HG02798 (cell line): Measurements from ENCODE around the gene ORM2.
"Not testable (repeated sequence)": the region's sequence is repeated elsewhere in the genome, so short reads cannot be mapped to it uniquely, and the experiment has no call there.

Experiments used
- ATAC-seq: cut with Tn5 transposase; IDR thresholded peaks from one replicate; pipeline ENCODE4 v1.9.1; 2021; ENCODE audit warnings: mild to moderate bottlenecking; ENCODE audit not compliant: unreplicated experiment, poor library complexity

ORM2 gene

DNA sequence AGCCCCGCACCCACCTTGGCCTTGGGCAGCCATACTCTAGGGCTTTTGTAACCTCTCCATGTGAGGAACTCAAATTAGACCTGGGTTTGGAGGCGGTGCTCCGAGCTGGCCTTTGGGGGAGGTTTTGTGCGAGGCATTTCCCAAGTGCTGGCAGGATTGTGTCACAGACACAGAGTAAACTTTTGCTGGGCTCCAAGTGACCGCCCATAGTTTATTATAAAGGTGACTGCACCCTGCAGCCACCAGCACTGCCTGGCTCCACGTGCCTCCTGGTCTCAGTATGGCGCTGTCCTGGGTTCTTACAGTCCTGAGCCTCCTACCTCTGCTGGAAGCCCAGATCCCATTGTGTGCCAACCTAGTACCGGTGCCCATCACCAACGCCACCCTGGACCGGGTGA lies at the start of gene ORM2:
Gene ORM2 (plus strand): TSS at position 245 of the 398 bp plus-strand sequence. CDS start 36 bp downstream, at position 281.
- ATAC-seq = not testable (repeated sequence)

DNA sequence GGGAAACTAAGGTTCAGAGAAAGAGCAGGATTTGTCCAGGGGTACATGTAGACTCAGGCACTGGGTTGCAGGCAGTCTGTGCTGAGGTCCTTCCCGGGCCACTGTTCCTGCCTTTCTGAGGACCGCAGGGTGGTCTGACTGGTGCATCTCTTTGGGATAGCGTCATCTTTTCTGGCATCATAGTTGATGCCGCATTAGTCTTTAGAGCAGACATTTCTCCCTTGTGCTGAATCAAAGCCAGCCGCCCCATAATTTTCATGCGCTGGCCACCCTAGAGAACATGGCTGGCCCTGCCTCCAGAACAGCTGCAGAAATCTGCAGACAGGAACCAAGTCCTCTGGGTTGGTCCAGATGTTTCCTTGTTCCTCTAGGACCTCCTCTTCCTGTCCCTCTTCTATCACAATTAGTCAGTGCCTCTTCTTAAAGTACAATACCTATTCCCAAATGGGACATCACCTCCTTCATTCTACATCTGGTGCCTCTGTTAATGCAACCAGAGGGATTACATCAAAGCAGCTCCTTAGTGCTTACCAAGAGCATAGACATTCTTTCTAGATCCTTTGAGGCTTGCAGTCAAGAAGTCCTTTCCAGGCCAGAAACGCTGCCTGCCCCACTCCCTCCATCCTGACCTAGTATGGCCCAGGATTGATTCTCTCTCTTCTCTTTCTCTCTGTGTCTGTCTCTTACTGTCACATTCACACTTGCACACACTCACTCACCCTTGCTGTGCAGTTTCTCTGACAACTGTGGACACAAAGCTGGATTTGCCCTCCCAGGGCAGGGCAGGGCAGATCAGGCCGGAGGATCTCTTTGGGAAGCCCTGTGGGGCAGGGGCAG lies 48.8 kb upstream of the ORM2 start:
- no peak for ATAC-seq

DNA sequence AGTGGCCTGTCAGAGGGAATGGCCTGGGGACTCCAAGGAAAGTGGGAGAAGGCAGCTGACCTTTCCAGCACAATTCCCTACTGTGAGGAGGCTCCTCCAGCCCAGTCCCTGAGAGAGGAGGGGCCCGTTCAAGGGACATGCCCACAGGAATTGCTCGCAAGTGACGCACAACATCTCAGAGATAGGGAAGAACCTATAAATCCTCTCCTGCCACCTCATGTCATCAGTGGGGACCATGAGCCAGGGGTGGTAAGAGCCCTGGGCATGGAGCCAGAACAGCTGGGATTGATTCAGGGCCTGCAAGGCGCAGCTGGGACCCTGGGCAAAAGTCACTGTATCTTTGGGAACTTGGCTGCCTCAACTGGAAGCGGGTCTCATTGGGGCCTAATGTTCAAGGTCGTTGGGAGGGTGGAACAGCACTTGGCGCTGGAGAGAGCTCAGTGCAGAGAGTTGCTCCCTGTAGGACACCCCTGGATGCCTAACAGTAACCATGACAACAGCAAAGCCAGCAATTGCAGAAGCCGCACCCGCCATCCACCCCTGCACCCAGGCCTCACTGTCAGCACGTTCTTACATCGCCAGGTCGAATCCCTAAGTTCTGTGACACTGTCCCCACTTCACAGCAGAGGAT lies 48.1 kb upstream of the ORM2 start:
- no peak for ATAC-seq

DNA sequence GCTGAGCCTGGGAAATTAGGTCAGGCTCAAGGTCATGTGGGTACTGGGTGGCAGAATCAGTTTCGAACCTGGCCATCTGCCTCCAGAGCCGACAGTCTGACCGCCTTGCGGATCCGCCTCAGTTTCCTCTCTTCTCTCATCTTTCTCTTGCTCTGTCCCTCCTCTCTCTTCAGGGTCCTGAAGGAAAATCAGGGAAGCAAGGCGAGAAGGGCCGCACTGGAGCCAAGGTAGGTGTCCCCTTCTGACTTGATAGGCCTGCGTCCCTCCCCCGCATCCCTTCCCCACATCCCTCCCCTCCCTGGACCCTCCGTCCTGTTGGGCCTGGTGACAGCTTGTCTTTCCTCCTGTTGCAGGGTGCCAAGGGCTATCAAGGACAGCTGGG lies 47.6 kb upstream of the ORM2 start:
- ATAC-seq = no peak

DNA sequence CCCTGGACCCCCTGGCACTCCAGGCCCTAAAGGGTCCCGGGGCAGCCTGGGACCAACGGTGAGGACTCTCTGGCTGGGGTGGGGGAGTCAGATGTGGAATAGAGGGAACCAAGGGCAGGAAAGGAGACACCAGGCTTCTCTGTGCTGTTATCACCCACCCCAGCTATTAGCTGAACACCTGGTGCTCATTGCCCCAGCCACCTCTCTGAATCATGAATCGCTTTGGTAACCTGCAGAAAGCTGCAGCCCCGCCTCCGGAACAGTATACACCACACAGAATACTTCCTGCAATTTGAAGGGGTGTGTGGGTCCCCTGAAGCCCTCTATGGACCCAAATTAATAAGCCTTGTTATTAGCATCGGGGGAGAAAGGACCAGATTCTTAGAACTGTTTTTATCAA lies 47.2 kb upstream of the ORM2 start:
- no peak for ATAC-seq

DNA sequence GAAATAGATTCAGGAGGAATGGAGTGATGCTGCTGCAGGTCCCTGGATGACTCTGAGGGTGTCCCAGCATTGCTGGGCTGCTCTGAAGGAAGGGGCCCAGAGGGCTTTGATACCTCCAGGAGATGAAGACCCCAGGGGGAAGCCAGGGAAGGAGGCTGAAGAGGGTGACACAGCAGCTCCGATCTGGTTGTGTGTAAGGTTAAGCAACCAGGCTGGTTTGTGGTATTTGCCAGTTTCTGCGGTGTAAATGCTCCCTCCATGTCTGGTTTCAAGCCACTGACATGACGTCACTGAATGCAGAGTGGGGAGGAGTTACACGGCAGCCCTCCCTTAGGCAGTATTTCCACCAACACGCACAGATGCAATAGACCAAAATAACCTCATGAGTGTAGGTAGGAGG lies 46.7 kb upstream of the ORM2 start:
- peak; percentile 45 for ATAC-seq

DNA sequence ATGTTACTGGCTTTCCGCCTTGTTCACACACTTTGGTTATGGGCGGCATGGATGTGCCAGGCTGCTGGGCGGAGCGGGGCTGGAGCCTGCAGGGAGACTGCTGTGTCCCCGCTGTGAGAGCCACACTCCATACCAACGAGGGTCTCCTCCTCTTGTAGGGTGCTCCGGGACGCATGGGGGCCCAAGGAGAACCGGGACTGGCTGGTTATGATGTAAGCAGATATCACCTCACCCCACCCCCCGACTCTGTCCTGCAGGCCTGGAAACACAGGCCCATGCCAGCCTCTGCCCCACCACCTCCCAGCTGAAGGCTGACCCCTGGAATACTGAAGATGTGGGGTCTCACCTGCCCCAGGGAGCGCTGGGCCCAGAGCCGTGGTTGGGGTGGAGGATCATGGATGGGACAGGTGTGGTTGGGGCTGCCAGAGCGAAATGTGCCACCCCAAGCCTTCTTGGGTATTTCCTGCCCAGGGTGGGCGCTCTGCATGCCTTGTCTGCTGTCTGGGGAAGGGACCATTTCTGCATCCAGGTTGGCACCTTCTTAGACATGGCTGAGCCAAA lies 46.0 kb upstream of the ORM2 start:
- ATAC-seq = no peak

DNA sequence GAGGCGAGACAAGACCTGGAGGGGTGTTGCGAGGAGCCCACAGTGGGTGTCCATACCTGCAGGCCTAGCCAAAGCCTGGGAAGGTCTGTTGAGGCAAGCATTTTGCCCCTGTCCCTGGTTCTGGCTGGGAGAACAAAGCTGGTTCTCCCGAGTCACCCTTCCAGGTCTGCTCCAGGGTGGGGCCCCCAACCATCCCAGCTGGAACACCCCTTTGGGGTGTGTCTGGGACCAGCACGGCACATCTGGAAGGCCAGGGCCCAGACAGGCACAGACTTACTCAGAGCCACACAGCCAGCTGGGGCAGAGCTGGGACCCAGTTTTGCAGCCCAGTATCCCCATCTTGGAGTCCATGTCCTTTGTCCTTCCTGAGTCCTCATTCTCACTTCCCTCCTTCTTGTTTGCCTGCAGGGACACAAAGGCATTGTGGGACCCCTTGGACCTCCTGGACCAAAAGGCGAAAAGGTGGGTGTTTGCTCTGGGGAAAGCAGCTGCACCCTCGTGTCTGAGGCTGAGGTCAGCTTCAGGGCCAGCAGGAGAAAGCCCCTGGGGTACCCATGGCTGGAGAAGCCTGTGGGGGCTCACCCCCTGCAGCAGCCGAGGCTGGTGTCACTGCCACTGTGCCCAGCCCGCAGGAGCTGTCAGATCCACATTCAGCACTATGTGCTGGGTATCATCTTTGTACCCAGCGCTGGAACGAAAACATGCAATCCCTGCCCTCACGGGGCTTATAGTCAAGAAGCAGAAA lies 45.2 kb upstream of the ORM2 start:
- ATAC-seq = no peak

DNA sequence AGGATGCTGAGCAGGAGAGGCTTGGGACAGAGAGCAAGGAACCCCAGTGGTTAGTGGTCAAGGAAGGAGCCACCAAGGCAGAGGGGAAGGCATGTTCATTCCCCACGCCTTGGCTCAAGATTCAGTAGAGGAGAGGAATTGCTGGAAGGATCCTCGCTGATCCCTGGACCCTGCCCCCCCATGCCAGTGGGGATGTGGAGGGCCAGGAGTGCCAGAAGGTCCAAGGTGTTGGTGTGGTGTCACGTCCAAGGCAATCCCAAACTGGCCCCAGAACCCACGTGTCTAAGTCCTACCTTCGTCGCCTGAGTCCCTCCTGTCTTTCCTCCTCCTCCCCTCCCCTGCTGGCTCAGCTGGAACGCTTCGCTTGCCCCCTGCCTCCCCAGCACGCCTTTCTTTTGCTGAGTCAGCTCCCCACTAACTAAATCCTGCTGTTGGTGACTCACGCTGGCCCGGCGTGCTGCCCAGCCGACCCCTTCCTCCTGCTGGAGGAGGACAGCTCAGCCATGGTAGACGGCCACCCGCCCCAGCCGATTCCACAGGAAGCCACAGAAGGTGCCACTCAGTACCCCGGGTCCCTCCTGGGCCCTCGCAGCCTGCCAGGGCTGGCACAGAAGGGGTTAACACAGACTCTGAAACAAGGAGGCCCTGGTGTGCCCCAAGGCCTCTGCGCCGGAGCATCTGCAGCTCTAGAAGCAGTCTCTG lies 44.4 kb upstream of the ORM2 start:
- no peak for ATAC-seq

DNA sequence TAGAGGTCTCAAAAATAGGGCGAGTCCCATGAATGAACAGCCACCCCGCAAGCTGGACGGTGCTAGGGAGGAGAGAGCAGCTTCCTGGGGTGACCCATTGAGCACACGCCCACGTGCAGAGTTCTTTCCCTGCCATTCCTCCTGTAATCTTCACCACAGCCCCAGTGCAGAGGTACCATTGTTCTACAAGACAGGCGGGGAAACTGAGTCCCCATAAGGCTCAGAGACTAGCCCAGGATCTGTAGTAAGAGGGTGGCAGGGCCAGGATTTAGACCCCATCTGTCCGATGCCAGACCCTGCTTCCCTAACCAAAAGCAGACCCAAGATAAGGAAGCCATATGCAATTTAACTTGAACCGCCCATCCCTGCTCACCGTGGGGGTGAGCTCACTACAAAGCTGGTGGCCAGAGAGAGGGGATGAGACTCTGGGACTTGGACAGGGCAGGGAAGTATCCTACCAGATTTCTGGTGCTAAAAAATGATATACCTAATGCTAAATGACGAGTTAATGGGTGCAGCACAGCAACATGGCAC lies 43.5 kb upstream of the ORM2 start:
- no peak for ATAC-seq

DNA sequence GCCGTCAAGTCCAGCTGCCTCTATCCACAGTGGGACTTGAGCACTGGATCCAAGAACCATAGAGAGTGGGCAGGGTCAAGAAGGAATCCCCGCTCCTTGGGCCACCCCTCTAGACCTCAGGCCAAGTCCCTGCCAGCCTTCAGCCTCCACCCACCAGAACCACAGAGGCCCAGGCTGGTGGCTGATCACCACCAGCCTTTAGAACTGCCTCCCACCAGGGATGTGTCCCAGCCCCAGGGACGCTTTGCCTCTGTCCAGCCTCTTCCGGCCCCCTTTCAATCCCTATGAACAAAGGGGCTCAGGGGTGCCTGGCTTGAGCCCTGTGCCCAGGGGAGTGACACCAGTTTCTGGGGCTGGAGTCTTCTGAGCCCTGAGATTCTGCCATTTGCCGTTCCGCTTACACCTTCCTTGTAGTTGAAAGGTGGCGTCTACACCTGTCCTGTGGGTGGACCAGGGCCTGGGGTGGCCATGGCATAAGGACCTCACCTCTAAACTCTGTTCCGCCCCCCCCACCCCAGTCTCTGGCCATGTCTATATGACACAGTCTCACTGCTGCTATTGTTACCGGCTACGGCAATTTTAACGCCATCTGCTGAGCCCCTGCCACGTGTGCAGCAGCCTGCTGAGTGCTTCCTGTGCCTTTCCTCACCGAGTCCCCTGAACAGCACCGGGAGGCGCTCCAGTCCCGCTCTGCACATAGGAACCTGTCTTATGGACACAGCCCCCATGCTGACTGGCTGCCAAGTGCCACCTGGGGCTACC lies 42.5 kb upstream of the ORM2 start:
- ATAC-seq = no peak

DNA sequence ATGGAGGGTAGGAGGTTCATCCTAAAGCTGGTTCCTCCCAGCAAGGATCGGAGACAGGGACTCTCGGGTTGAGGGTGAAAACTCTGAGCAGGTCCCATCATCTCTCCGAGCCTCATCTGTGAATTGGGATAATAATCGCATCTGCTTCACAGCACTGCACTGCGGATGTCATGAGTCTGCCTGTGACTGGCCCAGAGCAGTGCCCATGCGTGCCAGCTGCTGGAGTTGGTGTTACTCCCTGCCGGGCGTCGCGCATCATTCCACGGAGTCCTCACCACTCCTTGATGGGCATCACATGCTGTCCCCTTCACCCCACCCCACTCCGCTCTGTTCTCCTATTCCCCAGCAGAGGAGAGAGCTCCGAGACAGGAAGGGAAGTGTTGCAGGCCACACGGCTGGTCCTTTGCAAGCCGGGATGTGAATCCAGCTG lies 41.9 kb upstream of the ORM2 start:
- no peak for ATAC-seq

DNA sequence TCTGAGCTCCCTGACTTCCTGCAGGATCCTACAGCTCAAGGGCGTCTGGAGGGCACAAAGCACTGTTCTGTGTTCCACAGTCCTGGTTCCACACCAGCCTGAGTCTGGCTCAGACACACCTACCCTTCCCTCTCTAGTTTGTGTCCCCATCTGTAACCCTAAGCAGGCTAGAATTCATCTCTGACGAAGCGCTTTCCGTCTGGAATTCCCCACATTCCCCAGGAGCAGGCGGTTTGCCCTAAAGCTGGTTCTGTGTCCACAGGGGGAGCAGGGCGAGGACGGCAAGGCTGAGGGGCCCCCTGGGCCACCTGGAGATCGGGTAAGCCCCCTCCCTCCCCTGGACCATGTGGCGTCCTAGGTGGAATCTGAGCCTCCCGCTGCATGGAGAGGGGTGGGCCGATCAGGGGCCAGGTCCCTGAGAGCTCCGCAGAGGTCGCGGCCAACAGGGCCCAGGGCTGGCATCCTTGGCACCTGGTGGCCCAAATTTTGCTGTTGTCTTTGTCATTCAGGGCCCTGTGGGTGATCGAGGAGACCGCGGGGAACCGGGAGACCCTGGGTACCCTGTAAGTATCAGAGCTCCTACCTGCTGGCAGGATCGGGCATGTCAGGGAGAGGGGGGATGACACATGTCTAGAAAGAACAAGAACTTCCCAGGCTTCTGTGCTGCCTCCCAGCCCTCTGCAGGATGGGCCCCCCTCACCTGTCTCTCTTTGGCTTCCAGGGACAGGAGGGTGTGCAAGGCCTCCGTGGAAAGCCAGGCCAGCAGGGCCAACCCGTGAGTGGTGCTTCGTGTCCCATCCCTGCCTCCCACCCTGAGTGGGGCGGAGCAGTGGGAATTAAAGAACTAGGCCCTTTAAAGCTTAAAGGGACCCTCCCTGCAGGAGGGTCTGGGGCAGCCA lies 41.2 kb upstream of the ORM2 start:
- ATAC-seq = no peak

DNA sequence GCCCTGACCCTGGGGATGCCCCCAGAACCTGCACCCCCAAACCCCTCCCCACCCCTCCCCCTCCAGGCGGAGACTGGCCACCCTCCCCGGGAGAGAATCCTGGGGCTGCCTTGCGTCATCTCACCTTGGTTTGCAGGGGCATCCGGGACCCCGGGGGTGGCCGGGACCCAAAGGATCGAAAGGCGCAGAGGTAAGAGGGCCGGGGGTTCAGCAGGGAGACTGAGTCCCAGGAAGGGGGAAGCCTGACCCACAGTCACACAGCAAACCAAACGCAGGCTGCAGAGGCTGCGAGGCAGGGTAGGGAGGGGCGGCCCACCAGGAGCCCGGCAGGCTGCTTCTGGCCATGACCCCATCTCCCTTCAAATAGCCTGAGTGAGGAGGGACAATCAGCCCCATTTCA lies 40.6 kb upstream of the ORM2 start:
- ATAC-seq = no peak

DNA sequence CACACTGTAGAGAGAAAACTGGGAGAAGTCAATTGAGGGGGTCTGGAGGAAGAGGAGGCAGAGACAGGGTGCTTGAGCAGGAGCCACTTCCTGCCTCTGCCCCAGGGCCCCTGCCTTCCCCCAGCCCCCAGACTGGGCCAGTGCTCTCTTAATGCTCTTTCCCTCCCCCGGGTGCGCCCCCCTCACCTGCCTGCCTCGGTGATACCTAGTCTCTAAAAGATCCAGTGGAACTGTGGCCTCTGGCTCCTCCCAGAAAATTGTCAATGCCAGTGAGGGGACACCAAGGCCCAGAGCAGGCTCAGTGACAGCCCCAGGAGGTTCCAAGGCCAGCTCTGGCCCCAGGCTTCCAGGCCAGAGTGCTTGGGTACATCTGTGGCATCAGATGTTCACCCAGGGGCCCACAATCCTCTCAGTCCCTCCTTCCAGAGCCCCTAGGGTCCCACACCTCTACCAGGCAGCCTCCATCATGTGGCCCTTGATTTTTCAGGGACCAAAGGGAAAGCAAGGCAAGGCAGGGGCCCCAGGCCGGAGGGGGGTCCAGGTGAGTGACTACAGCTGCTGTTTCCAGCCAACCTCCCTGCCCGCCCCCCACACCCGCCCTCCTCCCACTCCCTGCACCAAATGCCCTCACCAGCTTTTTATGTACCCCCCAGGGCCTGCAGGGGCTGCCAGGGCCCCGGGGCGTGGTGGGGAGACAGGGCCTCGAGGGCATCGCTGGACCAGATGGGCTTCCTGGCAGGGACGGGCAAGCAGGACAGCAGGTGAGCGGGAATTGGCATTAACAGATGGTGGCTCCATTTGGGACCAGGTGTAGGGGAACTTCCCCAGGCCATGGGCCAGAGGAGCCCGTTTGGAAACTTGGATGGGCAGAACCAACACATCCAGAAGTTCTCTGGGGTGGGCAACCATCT lies 39.8 kb upstream of the ORM2 start:
- no peak for ATAC-seq

DNA sequence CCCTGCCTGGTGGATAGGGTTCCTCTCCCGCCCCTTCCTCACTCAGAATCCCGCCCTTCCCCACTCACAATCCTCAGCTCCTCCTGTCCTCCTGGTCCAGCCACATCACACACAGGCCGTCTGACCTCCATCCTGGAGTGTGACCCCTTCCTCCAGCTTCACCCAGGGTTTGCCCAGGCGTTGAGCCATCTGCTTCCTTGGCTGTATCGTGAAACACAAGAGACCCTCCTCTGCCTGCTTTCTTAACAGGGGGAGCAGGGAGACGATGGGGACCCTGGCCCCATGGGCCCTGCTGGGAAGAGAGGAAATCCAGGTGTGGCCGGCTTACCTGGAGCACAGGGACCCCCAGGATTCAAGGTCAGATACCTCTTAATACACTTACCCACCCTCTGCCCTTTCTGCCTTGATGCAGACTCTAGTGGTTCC lies 39.1 kb upstream of the ORM2 start:
- ATAC-seq = no peak

DNA sequence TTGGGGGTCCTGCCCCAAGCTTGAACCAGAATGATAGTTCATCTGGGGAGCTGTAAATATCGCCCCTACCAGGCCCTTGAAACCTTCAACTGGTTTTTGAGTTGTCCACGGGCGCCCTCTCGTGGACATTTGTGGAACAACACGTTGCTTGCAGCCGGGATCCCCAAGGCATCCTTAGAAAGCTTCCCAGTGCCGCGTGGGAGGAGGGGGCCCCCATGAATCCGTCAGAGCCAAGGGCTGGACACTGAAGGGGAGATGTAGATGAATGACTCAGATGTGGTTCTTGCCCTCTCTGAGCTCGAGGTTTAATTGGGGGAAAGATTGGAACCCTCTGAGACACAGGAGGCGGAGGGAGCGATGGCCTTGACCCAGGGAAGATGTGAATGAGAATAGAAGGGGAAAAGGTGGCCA lies 38.6 kb upstream of the ORM2 start:
- no peak for ATAC-seq
